Measurements from ENCODE around the gene B9D2. TPM values are rescaled to one million over a fixed set of nuclear protein-coding genes. Genes with fewer than 3 reads are reported as not detected.

B9D2 gene
- total RNA-seq, 1 donor from 2014 or later: 7.6 TPM

DNA sequence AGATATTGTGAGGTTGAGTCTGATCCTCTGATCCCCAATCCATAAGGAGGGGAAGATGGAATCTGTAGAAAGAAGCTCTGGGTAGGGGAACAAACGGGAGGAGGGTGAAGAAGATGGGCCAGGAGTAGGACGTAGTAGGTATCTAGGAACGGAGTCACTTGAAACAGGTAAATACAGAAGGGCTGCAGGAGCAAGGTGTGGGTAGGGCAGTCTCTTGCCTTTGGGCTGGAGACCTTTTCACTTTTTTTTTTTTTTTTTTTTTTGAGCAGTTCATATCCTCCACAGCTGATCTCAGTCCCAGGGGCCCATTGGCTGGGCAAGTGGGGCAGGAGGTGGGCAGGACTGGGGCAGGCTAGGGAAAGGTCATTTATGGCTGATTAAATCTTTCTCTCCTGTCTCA, 35.1 kb upstream of the B9D2 start:
- DNase-seq: no peak
- Mint-ChIP-seq H3K4me3 (ENCODE audit: unreplicated experiment) (peak overlapping the region; percentile 97), H3K36me3 (ENCODE audit: unreplicated experiment) (no peaks in the 10 kb centered on the region), H3K27me3 (ENCODE audit: unreplicated experiment) (peaks cover 6% of the 10 kb centered on the region), H3K4me1 (ENCODE audit: low read depth, unreplicated experiment) (peaks cover 20% of the 10 kb centered on the region), H3K27ac (ENCODE audit: unreplicated experiment) (peak overlapping the region; percentile 99), H3K9me3 (ENCODE audit: unreplicated experiment) (peaks cover 9% of the 10 kb centered on the region)
- no peak for TF ChIP-seq CTCF (IDR thresholded peaks at IDR 0.05; ENCODE audit: partially characterized antibody, unreplicated experiment)

DNA sequence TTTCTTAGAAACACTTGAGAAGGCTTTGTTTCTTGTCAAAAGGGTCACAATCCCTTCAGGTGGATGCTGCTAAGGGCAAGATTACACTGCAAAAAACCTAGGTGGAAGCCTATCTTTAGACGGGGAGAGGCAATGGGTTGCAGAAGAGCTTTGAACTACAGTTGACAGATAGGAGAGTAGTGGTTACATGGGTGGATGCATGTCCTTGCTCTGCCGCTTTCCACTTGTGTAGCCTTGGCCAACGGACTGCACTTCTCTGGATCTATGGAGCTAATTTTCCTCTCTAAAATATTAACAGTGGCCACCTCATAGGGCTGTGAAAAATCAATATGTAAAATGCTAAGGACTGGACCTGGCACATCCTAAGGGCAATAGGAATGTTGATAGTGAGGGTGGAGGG, 34.6 kb upstream of the B9D2 start:
- Mint-ChIP-seq H3K9me3 (ENCODE audit: unreplicated experiment) (peaks cover 11% of the 10 kb centered on the region), H3K27ac (ENCODE audit: unreplicated experiment) (peak overlapping the region; percentile 99), H3K4me1 (ENCODE audit: low read depth, unreplicated experiment) (peaks cover 20% of the 10 kb centered on the region), H3K4me3 (ENCODE audit: unreplicated experiment) (peak overlapping the region; percentile 97), H3K27me3 (ENCODE audit: unreplicated experiment) (peaks cover 6% of the 10 kb centered on the region), H3K36me3 (ENCODE audit: unreplicated experiment) (no peaks in the 10 kb centered on the region)
- TF ChIP-seq CTCF (IDR thresholded peaks at IDR 0.05; ENCODE audit: partially characterized antibody, unreplicated experiment): no peak
- no peak for DNase-seq

DNA sequence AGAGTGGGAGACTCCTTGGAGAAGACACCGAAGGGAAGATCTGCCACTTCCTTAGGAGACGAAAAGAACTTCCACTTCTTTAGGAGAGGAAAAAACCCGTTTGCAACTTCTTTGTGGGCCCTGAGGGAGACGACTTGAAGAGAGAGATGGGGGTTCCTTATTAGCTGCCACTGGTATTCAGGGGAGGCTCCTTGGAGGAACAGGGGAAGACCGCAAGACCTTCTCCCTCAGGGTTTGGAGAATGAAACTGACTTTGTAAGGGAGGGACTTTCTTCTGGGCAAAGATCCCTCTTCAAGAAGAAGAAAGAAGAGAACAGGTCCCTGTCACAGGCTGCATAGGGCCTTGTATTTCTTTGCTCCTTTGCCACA, 34.1 kb upstream of the B9D2 start:
- Mint-ChIP-seq H3K27me3 (ENCODE audit: unreplicated experiment) (peaks cover 6% of the 10 kb centered on the region), H3K36me3 (ENCODE audit: unreplicated experiment) (no peaks in the 10 kb centered on the region), H3K4me3 (ENCODE audit: unreplicated experiment) (peak overlapping the region; percentile 97), H3K9me3 (ENCODE audit: unreplicated experiment) (peaks cover 11% of the 10 kb centered on the region), H3K4me1 (ENCODE audit: low read depth, unreplicated experiment) (peaks cover 20% of the 10 kb centered on the region), H3K27ac (ENCODE audit: unreplicated experiment) (peak overlapping the region; percentile 99)
- no peak for DNase-seq
- no peak for TF ChIP-seq CTCF (IDR thresholded peaks at IDR 0.05; ENCODE audit: partially characterized antibody, unreplicated experiment)

GRCh38 chr19:41397086-41398049, 33.4 kb upstream of the B9D2 start, which contains the start of the genes BCKDHA and EXOSC5:
BCKDHA (plus strand) TSS chr19:41397818; CDS start chr19:41397828, 10 bp downstream.
EXOSC5 (minus strand) TSS chr19:41397359; CDS start chr19:41397328, 31 bp downstream.
- peak; percentile 99 for DNase-seq
- H3K4me1 Mint-ChIP-seq (ENCODE audit: low read depth, unreplicated experiment): peaks cover 20% of the 10 kb centered on the region
- peaks cover 13% of the 10 kb centered on the region for H3K9me3 Mint-ChIP-seq (ENCODE audit: unreplicated experiment)
- no peak for TF ChIP-seq CTCF (IDR thresholded peaks at IDR 0.05; ENCODE audit: partially characterized antibody, unreplicated experiment)
- peak within 1 kb of the TSS; percentile 97 for H3K4me3 Mint-ChIP-seq (ENCODE audit: unreplicated experiment)
- peak within 1 kb of the TSS; percentile 99 for H3K27ac Mint-ChIP-seq (ENCODE audit: unreplicated experiment)
- H3K27me3 Mint-ChIP-seq (ENCODE audit: unreplicated experiment): peaks cover 6% of the 10 kb centered on the region
- H3K36me3 Mint-ChIP-seq (ENCODE audit: unreplicated experiment): no peaks in the 10 kb centered on the region

GRCh38 chr19:41395355-41395754, 31.4 kb upstream of the B9D2 start:
- H3K27ac Mint-ChIP-seq (ENCODE audit: unreplicated experiment): peak overlapping the region; percentile 14
- peaks cover 20% of the 10 kb centered on the region for H3K4me1 Mint-ChIP-seq (ENCODE audit: low read depth, unreplicated experiment)
- H3K36me3 Mint-ChIP-seq (ENCODE audit: unreplicated experiment): no peaks in the 10 kb centered on the region
- no peak for DNase-seq
- TF ChIP-seq CTCF (IDR thresholded peaks at IDR 0.05; ENCODE audit: partially characterized antibody, unreplicated experiment): no peak
- peaks cover 6% of the 10 kb centered on the region for H3K27me3 Mint-ChIP-seq (ENCODE audit: unreplicated experiment)
- H3K9me3 Mint-ChIP-seq (ENCODE audit: unreplicated experiment): peaks cover 13% of the 10 kb centered on the region
- H3K4me3 Mint-ChIP-seq (ENCODE audit: unreplicated experiment): peak overlapping the region; percentile 61
